ENCODE measurements around the gene MEFV.

The MEFV gene

GRCh38 chr16:3194792-3195191 lies 61.6 kb downstream of the MEFV start:
- TF ChIP-seq CTCF (IDR thresholded peaks at IDR 0.05; ENCODE audit: low read depth, low read length, missing control alignments) = no peak
- H3K4me3 ChIP-seq (ENCODE audit: low read depth, low read length) = no peak overlapping the region
- DNase-seq (ENCODE audit: low read depth) = no peak
- in situ Hi-C loops (cut with HindIII; ENCODE audit: low sequenced_read_pairs) = no loop called here

- no peak for TF ChIP-seq CTCF (IDR thresholded peaks at IDR 0.05; ENCODE audit: low read depth, low read length, missing control alignments)
- H3K4me3 ChIP-seq (ENCODE audit: low read depth, low read length) = no peak overlapping the region
- no peak for DNase-seq (ENCODE audit: low read depth)
- in situ Hi-C loops (cut with HindIII; ENCODE audit: low sequenced_read_pairs) = no loop called here
Measured at GRCh38 chr16:3193221-3194212, 62.9 kb downstream of the MEFV start.

- TF ChIP-seq CTCF (IDR thresholded peaks at IDR 0.05; ENCODE audit: low read depth, low read length, missing control alignments) = no peak
- no peak for DNase-seq (ENCODE audit: low read depth)
- H3K4me3 ChIP-seq (ENCODE audit: low read depth, low read length) = no peak overlapping the region
- in situ Hi-C loops (cut with HindIII; ENCODE audit: low sequenced_read_pairs) = no loop called here
Measured at GRCh38 chr16:3192476-3193019, 63.9 kb downstream of the MEFV start.

All from astrocyte of the cerebellum (primary cell).